Measurements from ENCODE around the gene CCL22.

- TF ChIP-seq ELK1 (IDR thresholded peaks at IDR 0.05; ENCODE audit: borderline replicate concordance, low read depth, low read length) (no peak), CTCF (conservative IDR thresholded peaks at IDR 0.05; ENCODE audit: low read depth, low read length) (no peak), POLR2A (IDR thresholded peaks at IDR 0.05; ENCODE audit: low read depth, low read length) (no peak), USF2 (IDR thresholded peaks at IDR 0.05; ENCODE audit: low read depth, low read length) (no peak), MAZ (IDR thresholded peaks at IDR 0.05; ENCODE audit: borderline replicate concordance, low read depth, low read length) (no peak), BHLHE40 (IDR thresholded peaks at IDR 0.05; ENCODE audit: low read depth, low read length) (no peak), RAD21 (IDR thresholded peaks at IDR 0.05; ENCODE audit: low read length) (no peak), NFE2L2 (IDR thresholded peaks at IDR 0.05; ENCODE audit: low read depth, low read length) (no peak), RFX5 (IDR thresholded peaks at IDR 0.05; ENCODE audit: low read depth, low read length) (no peak), MAFK (IDR thresholded peaks at IDR 0.05; ENCODE audit: low read depth, low read length) (no peak), MXI1 (IDR thresholded peaks at IDR 0.05; ENCODE audit: borderline replicate concordance, low read depth, low read length) (no peak)
Measured at GRCh38 chr16:57318240-57318970, 40.2 kb upstream of the CCL22 start.

All from IMR-90 (cell line).